HepG2 (cell line): ENCODE results near the gene TOR2A. TPM values are rescaled to one million over a fixed set of nuclear protein-coding genes. Genes with fewer than 3 reads are reported as not detected.

Source experiments
- ATAC-seq: fragments of 200-7000 bp; cut with Tn5 transposase; 3 replicates; pipeline ENCODE4 v1.9.1; 2020; ENCODE audit warnings: mild to moderate bottlenecking, moderate library complexity
- BruUV-seq: library from RNA; stranded (reverse); fragments of 400-500 nt; replicated peaks from 2 replicates; lab custom pipeline; 2021; lab: Mats Ljungman, UMichigan
- CTCF ChIA-PET: fragments of 300-600 bp; formaldehyde crosslinking; extraction: SDS; loops from one replicate; lab custom pipeline; 2021; ENCODE audit warnings: low total read pairs, inconsistent platforms, low intra/inter-chr PET ratio; lab: Yijun Ruan, JAX
- POLR2A ChIA-PET: fragments of 350-600 bp; sonication (Branson Sonifier 250); formaldehyde crosslinking; loops from one replicate; lab custom pipeline; 2020; ENCODE audit warnings: antibody characterized with exemption, inconsistent platforms; lab: Yijun Ruan, JAX
- DNase-seq: peaks from one replicate; pipeline ENCODE4 v3.0.0-alpha.2; 2015; ENCODE audit warnings: low spot score
- FAIRE-seq: peaks from 3 replicates; lab custom pipeline; 2011; peaks lifted over from hg19 to GRCh38; lab: Jason Lieb, UNC
- H2AFZ ChIP-seq: one replicate; pipeline ENCODE4 v1.6.1; 2011; ENCODE audit warnings: low read length, inconsistent platforms
- H3K27ac ChIP-seq: fragments of 300-600 bp; 3 replicates; pipeline ENCODE4 v1.8.0; 2011; ENCODE audit warnings: mixed run types, mild to moderate bottlenecking, mixed read lengths, low read length, inconsistent platforms; ENCODE audit not compliant: insufficient read depth; ENCODE audit errors: extremely low read length
- H3K27me3 ChIP-seq, 2 experiments: fragments of 200-600 bp in 1 of 2; 2 replicates in 1 of 2; 3 replicates in 1 of 2; pipeline versions ENCODE4 v1.6.0 to v1.8.0; 2011; ENCODE audit warnings: low read length in 2 of 2, mild to moderate bottlenecking in 2 of 2, moderate library complexity in 2 of 2, inconsistent platforms in 1 of 2; ENCODE audit not compliant: insufficient read depth in 2 of 2, control insufficient read depth in 1 of 2
- H3K36me3 ChIP-seq, 2 experiments: fragments of 200-600 bp in 1 of 2; replicated peaks in 1 of 2; 2 replicates in 1 of 2; 3 replicates in 1 of 2; pipeline versions ENCODE4 v1.5.1 to v1.8.0; 2011; ENCODE audit warnings: low read length in 2 of 2, inconsistent platforms in 1 of 2; ENCODE audit not compliant: insufficient read depth in 2 of 2, control insufficient read depth in 1 of 2
- H3K4me1 ChIP-seq: 2 replicates; pipeline ENCODE4 v1.5.1; 2012; ENCODE audit warnings: low read length, inconsistent platforms; ENCODE audit not compliant: insufficient read depth
- H3K4me2 ChIP-seq: 2 replicates; pipeline ENCODE4 v1.6.0; 2011; ENCODE audit warnings: low read depth, low read length, inconsistent platforms
- H3K4me3 ChIP-seq, 3 experiments: fragments of 200-600 bp in 1 of 3; sonication (generic), shearing (Covaris generic) in 1 of 3; replicated peaks in 1 of 3; 2 replicates each; pipeline ENCODE4 v1.5.1; 2011 to 2016; ENCODE audit warnings: low read length in 3 of 3, inconsistent platforms in 2 of 3, low read depth in 2 of 3, mild to moderate bottlenecking in 2 of 3, control low read depth in 1 of 3, mixed read lengths in 1 of 3; ENCODE audit not compliant: insufficient read depth in 1 of 3
- H3K79me2 ChIP-seq: one replicate; pipeline ENCODE4 v1.6.1; 2011; ENCODE audit warnings: low read length, inconsistent platforms; ENCODE audit not compliant: insufficient read depth
- H3K9ac ChIP-seq: 2 replicates; pipeline ENCODE4 v1.6.0; 2011; ENCODE audit warnings: mild to moderate bottlenecking, low read depth, low read length, inconsistent platforms; ENCODE audit not compliant: insufficient read depth
- H3K9me3 ChIP-seq: 2 replicates; pipeline ENCODE4 v1.5.1; 2012; ENCODE audit warnings: mild to moderate bottlenecking, low read length
- H4K20me1 ChIP-seq: 2 replicates; pipeline ENCODE4 v1.6.0; 2011; ENCODE audit warnings: inconsistent platforms, mild to moderate bottlenecking, low read length, moderate library complexity; ENCODE audit not compliant: insufficient read depth
- CREB1 ChIP-seq, 2 experiments: fragments of 450-650 bp in 1 of 2; IDR thresholded peaks; 2 replicates each; pipeline ENCODE4 v1.6.1; 2016 to 2017; ENCODE audit warnings: control low read depth in 1 of 2, mild to moderate bottlenecking in 1 of 2, missing compliant biosample characterization in 1 of 2, missing genetic modification characterization in 1 of 2
- NR1H2 ChIP-seq: sonication (generic); formaldehyde crosslinking; IDR thresholded peaks from 2 replicates; pipeline ENCODE4 v1.8.1; 2022; ENCODE audit warnings: low read depth, missing genetic modification reagents, borderline replicate concordance
- ZNF687 ChIP-seq: sonication (generic); formaldehyde crosslinking; IDR thresholded peaks from 2 replicates; pipeline ENCODE4 v1.5.1; 2020; ENCODE audit warnings: mild to moderate bottlenecking, missing genetic modification reagents, moderate library complexity
- WGBS: methylation state at CpG from one replicate; pipeline ENCODE4 v1.1.6; 2017; ENCODE audit warnings: low lambda C conversion rate; 5-methylcytosine and 5-hydroxymethylcytosine counted together
- in situ Hi-C: cut with HindIII; loops from 2 replicates; pipeline ENCODE4 v1.10.0; 2017; ENCODE audit warnings: low pct_unique_long_range_greater_than_20kb; ENCODE audit not compliant: extremely low pct_ligation_motif_present
- intact Hi-C: fragments of 100-400 bp; cut with micrococcal nuclease; formaldehyde crosslinking; loops from one replicate; pipeline ENCODE4 v1.10.0; 2022; ENCODE audit not compliant: unreplicated experiment
- polyA plus RNA-seq, 8 experiments: library from polyadenylated mRNA; depleted of rRNA in 3 of 8; stranded (reverse) in 7 of 8; unstranded in 1 of 8; fragments of >200 nt; fragmentation: Illumina TruSeq in 4 of 8; extraction: Trizol in 4 of 8; gene quantifications; 2 replicates each; pipeline versions ENCODE4 v1.2.1 to v1.2.3, GENCODE V29; 2011 to 2016; ENCODE audit warnings: low read depth in 4 of 8, missing spikeins in 1 of 8, mixed read lengths in 1 of 8; ENCODE audit not compliant: insufficient read depth in 1 of 8
- total RNA-seq, 5 experiments: library from RNA; depleted of rRNA; stranded (reverse); fragments of >200 nt; fragmentation: Illumina TruSeq; extraction: Trizol; gene quantifications; 2 replicates each; pipeline ENCODE4 v1.2.3, GENCODE V29; 2016; ENCODE audit warnings: low read depth in 1 of 5
- TF ChIP-seq, protein P1 (sequence below): sonication (generic); formaldehyde crosslinking; IDR thresholded peaks from 2 replicates; pipeline ENCODE4 v1.5.0; 2020; ENCODE audit warnings: missing genetic modification reagents, mild to moderate bottlenecking, borderline replicate concordance

TOR2A gene
- total and polyA plus RNA-seq, 2 of the 13 experiments (the other 11 are each of a cell fraction or from before 2014, with no cell fraction given), result 3.5 to 7.2 TPM

DNA sequence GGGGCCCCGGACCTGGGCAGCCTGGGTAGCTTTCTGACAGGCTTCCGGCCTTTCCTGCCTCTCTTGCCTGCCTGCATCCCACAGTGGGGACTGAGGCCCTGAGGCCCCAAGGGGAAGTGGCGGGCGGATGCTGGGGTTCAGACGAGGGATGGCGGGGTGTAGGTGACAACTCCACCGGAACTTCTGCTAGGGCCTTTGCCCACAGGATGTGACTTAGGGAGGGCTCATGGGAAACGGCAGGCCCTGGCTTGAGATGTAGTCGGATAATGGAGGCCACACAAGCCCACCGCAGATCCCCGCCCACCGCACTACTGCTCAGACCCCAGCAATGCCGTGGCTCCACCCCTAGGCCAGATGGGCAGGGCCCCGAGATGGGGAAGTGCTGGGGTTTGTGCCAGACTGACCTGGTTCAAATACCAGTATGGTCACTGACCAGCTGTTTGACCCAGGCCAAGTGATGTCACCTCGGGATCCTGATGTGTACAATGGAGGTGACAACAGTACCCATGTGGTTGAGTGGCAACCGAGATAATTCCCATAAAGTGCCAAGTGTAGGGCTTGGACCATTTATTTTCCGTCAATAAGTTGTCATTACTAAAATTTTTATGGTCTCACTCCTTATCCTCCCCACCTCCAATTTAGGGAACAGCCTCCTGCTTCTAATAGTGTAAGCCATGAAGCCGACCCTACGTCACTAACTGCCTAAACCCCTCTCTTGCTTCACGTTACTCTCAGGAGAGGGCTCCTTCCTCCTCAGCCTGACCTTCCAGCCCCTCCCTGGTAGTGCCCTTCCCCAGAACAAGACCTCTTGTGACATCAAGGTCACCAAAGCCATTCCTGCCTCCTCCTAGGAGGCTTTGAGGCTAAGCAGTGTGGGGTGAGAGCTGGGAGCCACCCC lies 48.3 kb upstream of the TOR2A start:
- H3K27me3 ChIP-seq, result peaks cover 1 to 27% of the 10 kb centered on the region in 2 experiments; a peak in 2 of 5 replicates
- H3K4me1 ChIP-seq, result peaks cover 42% of the 10 kb centered on the region
- H3K9me3 ChIP-seq, result no peaks in the 10 kb centered on the region
- ChIA-PET CTCF (no interaction called here), POLR2A (no interaction called here)
- in situ Hi-C loops (loop anchor here (5.0 kb wide), 1 partner anchor 46 kb away; the partner anchor contains the start of gene TOR2A), intact Hi-C loops (loop anchor here (2.0 kb wide), 1 partner anchor 43 kb away; no protein-coding TSS in a partner anchor)
- no peak overlapping the region for H3K4me3 ChIP-seq
- no peak overlapping the region for H3K27ac ChIP-seq
- peaks cover 11 to 13% of the 10 kb centered on the region in 2 experiments for H3K36me3 ChIP-seq
- no peak for FAIRE-seq
- peaks cover 19% of the 10 kb centered on the region for H3K79me2 ChIP-seq
- no peak for ATAC-seq
- H2AFZ ChIP-seq, result no peak overlapping the region
- no peak for DNase-seq
- H4K20me1 ChIP-seq, result peaks cover 17% of the 10 kb centered on the region
- H3K9ac ChIP-seq, result no peak overlapping the region
- 0 out of 2 replicates have a peak, but pooled peaks have one; percentile 7 for TF ChIP-seq ZNF687 (CRISPR knock-in tag)
- TF ChIP-seq, protein P1, sequence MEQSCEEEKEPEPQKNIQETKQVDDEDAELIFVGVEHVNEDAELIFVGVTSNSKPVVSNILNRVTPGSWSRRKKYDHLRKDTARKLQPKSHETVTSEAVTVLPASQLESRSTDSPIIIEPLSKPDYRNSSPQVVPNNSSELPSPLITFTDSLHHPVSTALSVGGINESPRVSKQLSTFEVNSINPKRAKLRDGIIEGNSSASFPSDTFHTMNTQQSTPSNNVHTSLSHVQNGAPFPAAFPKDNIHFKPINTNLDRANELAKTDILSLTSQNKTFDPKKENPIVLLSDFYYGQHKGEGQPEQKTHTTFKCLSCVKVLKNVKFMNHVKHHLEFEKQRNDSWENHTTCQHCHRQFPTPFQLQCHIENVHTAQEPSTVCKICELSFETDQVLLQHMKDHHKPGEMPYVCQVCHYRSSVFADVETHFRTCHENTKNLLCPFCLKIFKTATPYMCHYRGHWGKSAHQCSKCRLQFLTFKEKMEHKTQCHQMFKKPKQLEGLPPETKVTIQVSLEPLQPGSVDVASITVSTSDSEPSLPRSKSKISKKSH, result no peak
- no peak for TF ChIP-seq NR1H2 (CRISPR knock-in tag)
- 0 out of 2 replicates have a peak, but pooled peaks have one; percentile 2 for TF ChIP-seq CREB1 (IDR thresholded peaks at IDR 0.05)
- TF ChIP-seq CREB1 (CRISPR knock-in tag; IDR thresholded peaks at IDR 0.05), result no peak
- no peak overlapping the region for H3K4me2 ChIP-seq
- 58% methylated on average over 15 of the region's 20 CpGs for WGBS
- no TSS peak for BruUV-seq
